ENCODE results near the gene FGF9. TPM values are rescaled to one million over a fixed set of nuclear protein-coding genes. Genes with fewer than 3 reads are reported as not detected.

The FGF9 gene
- total RNA-seq, result 10.3 TPM

DNA sequence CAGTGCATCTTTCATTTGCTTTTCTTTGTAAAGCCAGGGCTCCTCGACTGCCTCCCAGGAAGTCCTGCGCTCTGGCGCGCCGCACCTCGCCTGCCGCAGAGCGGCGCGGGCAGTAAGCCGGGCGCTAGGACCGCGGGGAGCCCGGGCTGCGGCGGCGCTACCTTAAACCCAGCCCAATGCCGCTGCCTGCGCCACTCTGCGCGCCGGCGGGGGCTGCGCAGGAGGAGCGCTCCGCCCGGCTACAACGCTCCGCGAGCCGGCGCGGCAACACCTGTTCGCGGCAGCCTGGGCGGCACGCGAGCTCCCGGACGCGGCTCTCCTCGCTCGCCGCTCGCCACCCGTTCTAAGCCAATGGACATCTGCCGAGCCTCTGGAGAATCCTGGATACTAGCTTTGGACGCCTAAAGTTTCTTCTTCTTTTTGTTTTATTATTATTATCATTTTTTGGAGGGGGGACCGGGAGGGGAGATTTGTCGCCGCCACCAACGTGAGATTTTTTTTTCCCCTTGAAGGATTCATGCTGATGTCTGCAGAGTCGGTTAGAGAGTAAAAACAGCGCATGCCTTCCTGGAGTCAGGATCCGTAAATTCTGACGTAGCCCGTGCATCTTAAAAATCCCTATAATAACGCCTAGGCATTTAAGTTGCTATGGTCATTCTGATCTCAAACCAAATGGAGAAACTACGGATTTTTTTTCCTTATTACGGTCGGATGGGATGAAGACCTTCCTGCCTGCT is at the start of gene FGF9:
Gene FGF9 (plus strand): TSS at position 191 of the 737 bp plus-strand sequence. CDS start 840 bp downstream, outside the sequence.

Other genes with a start within 250 kb of the FGF9 start
- 72.9 TPM for gene ZDHHC20, start 211.8 kb upstream of the FGF9 start, total RNA-seq
- gene MICU2, start 66.9 kb upstream of the FGF9 start, total RNA-seq, result 113 TPM